DND-41 (cell line): ENCODE results near the gene FAM168A.

Source experiments
- EZH2 ChIP-seq: IDR thresholded peaks from 3 replicates; pipeline ENCODE4 v1.6.1; 2012; ENCODE audit warnings: borderline replicate concordance, low read depth, mild to moderate bottlenecking, moderate library complexity, low read length, inconsistent platforms; ENCODE audit not compliant: severe bottlenecking
- TF ChIP-seq, protein P1 (sequence below): IDR thresholded peaks from 2 replicates; pipeline ENCODE4 v1.5.1; 2012; ENCODE audit warnings: borderline replicate concordance, low read length, moderate library complexity, mild to moderate bottlenecking; ENCODE audit not compliant: poor library complexity, severe bottlenecking; ENCODE audit errors: extremely low read depth

DNA sequence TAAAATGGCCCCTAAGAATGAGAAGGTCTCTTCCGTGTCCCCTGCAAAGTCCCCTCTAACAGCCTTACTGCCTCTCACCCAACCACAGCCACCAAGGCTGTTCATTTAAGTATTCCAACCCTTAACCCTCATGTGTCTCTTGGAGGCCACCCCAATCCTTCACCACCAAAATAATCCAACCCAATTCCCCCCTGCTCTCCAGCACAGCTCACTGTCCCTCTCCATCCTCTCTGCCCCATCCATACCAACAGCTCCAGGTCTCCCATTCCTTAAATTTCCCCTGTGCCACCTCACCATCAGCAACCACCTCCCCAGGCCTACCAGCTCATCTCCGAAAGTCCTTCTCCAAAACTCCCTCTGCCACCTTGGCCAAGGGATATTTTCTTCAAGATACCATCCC is 1.4 kb downstream of the FAM168A start:
- TF ChIP-seq, protein P1, sequence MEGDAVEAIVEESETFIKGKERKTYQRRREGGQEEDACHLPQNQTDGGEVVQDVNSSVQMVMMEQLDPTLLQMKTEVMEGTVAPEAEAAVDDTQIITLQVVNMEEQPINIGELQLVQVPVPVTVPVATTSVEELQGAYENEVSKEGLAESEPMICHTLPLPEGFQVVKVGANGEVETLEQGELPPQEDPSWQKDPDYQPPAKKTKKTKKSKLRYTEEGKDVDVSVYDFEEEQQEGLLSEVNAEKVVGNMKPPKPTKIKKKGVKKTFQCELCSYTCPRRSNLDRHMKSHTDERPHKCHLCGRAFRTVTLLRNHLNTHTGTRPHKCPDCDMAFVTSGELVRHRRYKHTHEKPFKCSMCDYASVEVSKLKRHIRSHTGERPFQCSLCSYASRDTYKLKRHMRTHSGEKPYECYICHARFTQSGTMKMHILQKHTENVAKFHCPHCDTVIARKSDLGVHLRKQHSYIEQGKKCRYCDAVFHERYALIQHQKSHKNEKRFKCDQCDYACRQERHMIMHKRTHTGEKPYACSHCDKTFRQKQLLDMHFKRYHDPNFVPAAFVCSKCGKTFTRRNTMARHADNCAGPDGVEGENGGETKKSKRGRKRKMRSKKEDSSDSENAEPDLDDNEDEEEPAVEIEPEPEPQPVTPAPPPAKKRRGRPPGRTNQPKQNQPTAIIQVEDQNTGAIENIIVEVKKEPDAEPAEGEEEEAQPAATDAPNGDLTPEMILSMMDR = no peak
- no peak for TF ChIP-seq EZH2
